Epithelial cell of esophagus (primary cell): ENCODE data around the gene FUNDC2.

ENCODE experiments used
- DNase-seq: peaks from one replicate; pipeline ENCODE4 v3.0.0; 2010; ENCODE audit warnings: low read depth
- H3K4me3 ChIP-seq: 2 replicates; pipeline ENCODE4 v1.5.1; 2011; ENCODE audit warnings: mild to moderate bottlenecking, low read length, control low read depth
- TF ChIP-seq, protein P1 (sequence below): IDR thresholded peaks from 2 replicates; pipeline ENCODE4 v1.5.1; 2011; ENCODE audit warnings: low read depth, mild to moderate bottlenecking, low read length, control low read depth, inconsistent platforms; ENCODE audit not compliant: insufficient read depth; ENCODE audit errors: missing control alignments

FUNDC2 gene

GRCh38 chrX:155105919-155106318 lies 79.3 kb downstream of the FUNDC2 start:
- TF ChIP-seq, protein P1, sequence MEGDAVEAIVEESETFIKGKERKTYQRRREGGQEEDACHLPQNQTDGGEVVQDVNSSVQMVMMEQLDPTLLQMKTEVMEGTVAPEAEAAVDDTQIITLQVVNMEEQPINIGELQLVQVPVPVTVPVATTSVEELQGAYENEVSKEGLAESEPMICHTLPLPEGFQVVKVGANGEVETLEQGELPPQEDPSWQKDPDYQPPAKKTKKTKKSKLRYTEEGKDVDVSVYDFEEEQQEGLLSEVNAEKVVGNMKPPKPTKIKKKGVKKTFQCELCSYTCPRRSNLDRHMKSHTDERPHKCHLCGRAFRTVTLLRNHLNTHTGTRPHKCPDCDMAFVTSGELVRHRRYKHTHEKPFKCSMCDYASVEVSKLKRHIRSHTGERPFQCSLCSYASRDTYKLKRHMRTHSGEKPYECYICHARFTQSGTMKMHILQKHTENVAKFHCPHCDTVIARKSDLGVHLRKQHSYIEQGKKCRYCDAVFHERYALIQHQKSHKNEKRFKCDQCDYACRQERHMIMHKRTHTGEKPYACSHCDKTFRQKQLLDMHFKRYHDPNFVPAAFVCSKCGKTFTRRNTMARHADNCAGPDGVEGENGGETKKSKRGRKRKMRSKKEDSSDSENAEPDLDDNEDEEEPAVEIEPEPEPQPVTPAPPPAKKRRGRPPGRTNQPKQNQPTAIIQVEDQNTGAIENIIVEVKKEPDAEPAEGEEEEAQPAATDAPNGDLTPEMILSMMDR: no peak
- no peak for DNase-seq
- H3K4me3 ChIP-seq: no peak overlapping the region

GRCh38 chrX:155108427-155108826 lies 81.8 kb downstream of the FUNDC2 start:
- no peak overlapping the region for H3K4me3 ChIP-seq
- TF ChIP-seq, protein P1: no peak
- no peak for DNase-seq
